GM23248 (cell line): Measurements from ENCODE around the gene TCF4.

Experiments used
- EZH2 ChIP-seq: fragments of 200-600 bp; sonication (generic); IDR thresholded peaks from 2 replicates; pipeline ENCODE4 v1.6.1; 2018; ENCODE audit warnings: antibody characterized with exemption, mild to moderate bottlenecking; ENCODE audit not compliant: insufficient read depth, poor library complexity, severe bottlenecking
- EZH2phosphoT487 ChIP-seq: fragments of 200-600 bp; sonication (generic); IDR thresholded peaks from 2 replicates; pipeline ENCODE4 v1.6.1; 2018; ENCODE audit warnings: antibody characterized with exemption, moderate library complexity, mild to moderate bottlenecking, low read depth; ENCODE audit not compliant: insufficient read depth

GRCh38 chr18:55340998-55341397, 247.0 kb downstream of the TCF4 start:
- TF ChIP-seq EZH2phosphoT487 (no peak), EZH2 (no peak)
